GM23338 (cell line): Measurements from ENCODE around the gene PIK3C2G. TPM values are rescaled to one million over a fixed set of nuclear protein-coding genes. Genes with fewer than 3 reads are reported as not detected.

Experiments
- ATAC-seq: fragments of 200-7000 bp; cut with Tn5 transposase; 3 replicates; pipeline ENCODE4 v1.9.1; 2020
- DNase-seq: peaks from one replicate; pipeline ENCODE4 v3.0.0-alpha.2; 2015; ENCODE audit warnings: low spot score
- H2AFZ ChIP-seq: fragments of 200-600 bp; sonication (generic); 2 replicates; pipeline ENCODE4 v1.8.0; 2016; ENCODE audit warnings: antibody characterized with exemption, mild to moderate bottlenecking, moderate library complexity
- H3F3A ChIP-seq: fragments of 200-600 bp; sonication (generic); replicated peaks from 2 replicates; pipeline ENCODE4 v1.8.0; 2017; ENCODE audit warnings: antibody characterized with exemption, mixed run types, low read depth
- H3K27ac ChIP-seq: fragments of 200-600 bp; sonication (generic); 2 replicates; pipeline ENCODE4 v1.6.1; 2016; ENCODE audit warnings: low read depth
- H3K27me3 ChIP-seq: fragments of 200-600 bp; sonication (generic); 2 replicates; pipeline ENCODE4 v1.8.0; 2016; ENCODE audit warnings: mild to moderate bottlenecking, mixed run types, moderate library complexity; ENCODE audit not compliant: insufficient read depth
- H3K36me3 ChIP-seq: fragments of 200-600 bp; sonication (generic); 2 replicates; pipeline ENCODE4 v1.8.0; 2016; ENCODE audit warnings: mild to moderate bottlenecking; ENCODE audit not compliant: insufficient read depth
- H3K4me1 ChIP-seq: fragments of 200-600 bp; sonication (generic); 2 replicates; pipeline ENCODE4 v1.8.0; 2016; ENCODE audit warnings: mild to moderate bottlenecking, moderate library complexity; ENCODE audit not compliant: insufficient read depth
- H3K4me2 ChIP-seq: fragments of 200-600 bp; sonication (generic); 2 replicates; pipeline ENCODE4 v1.7.1; 2017; ENCODE audit warnings: mixed run types
- H3K4me3 ChIP-seq: fragments of 200-600 bp; sonication (generic); 2 replicates; pipeline ENCODE4 v1.6.1; 2016; ENCODE audit warnings: mixed run types
- H3K79me2 ChIP-seq: fragments of 200-600 bp; sonication (generic); replicated peaks from 2 replicates; pipeline ENCODE4 v1.8.0; 2017; ENCODE audit warnings: mild to moderate bottlenecking; ENCODE audit not compliant: insufficient read depth
- H3K9me2 ChIP-seq: fragments of 200-600 bp; sonication (generic); 2 replicates; pipeline ENCODE4 v1.8.0; 2017; ENCODE audit not compliant: insufficient read depth
- H4K20me1 ChIP-seq: fragments of 200-600 bp; sonication (generic); replicated peaks from 2 replicates; pipeline ENCODE4 v1.8.0; 2017; ENCODE audit warnings: mild to moderate bottlenecking; ENCODE audit not compliant: insufficient read depth
- H3K27ac Mint-ChIP-seq: 2 replicates; pipeline ENCODE4 v1.8.0; 2020; ENCODE audit warnings: inconsistent platforms, mild to moderate bottlenecking, moderate library complexity, mixed read lengths
- H3K27me3 Mint-ChIP-seq: 3 replicates; pipeline ENCODE4 v1.8.0; 2022; ENCODE audit warnings: low read depth, mild to moderate bottlenecking, moderate library complexity, mixed read lengths, inconsistent platforms; ENCODE audit not compliant: insufficient read depth, poor library complexity
- H3K36me3 Mint-ChIP-seq: 3 replicates; pipeline ENCODE4 v1.8.0; 2021; ENCODE audit warnings: low read depth, mild to moderate bottlenecking, inconsistent platforms, moderate library complexity, mixed read lengths
- H3K4me1 Mint-ChIP-seq: 3 replicates; pipeline ENCODE4 v1.8.0; 2020; ENCODE audit warnings: mild to moderate bottlenecking, inconsistent platforms, mixed read lengths
- H3K4me3 Mint-ChIP-seq: 3 replicates; pipeline ENCODE4 v1.8.0; 2021; ENCODE audit warnings: moderate library complexity, mild to moderate bottlenecking, inconsistent platforms, mixed read lengths
- H3K9me3 Mint-ChIP-seq: 3 replicates; pipeline ENCODE4 v1.8.0; 2020; ENCODE audit warnings: moderate library complexity, mild to moderate bottlenecking, inconsistent platforms, mixed read lengths
- CREB1 ChIP-seq: fragments of 250-450 bp; sonication (Bioruptor Pico); IDR thresholded peaks from 2 replicates; pipeline ENCODE4 v1.5.0; 2020; ENCODE audit warnings: low read depth, mild to moderate bottlenecking, moderate library complexity
- CTCF ChIP-seq, 2 experiments: fragments of 200-600 bp in 1 of 2; sonication (generic) in 1 of 2; conservative IDR thresholded peaks; 2 replicates each; pipeline versions ENCODE4 v1.5.1 to v1.6.1; 2016 to 2017; ENCODE audit warnings: antibody characterized with exemption in 2 of 2, low read depth in 2 of 2, mild to moderate bottlenecking in 2 of 2, moderate library complexity in 1 of 2
- EZH2 ChIP-seq: fragments of 200-600 bp; sonication (generic); IDR thresholded peaks from one replicate; pipeline ENCODE4 v1.8.0; 2017; ENCODE audit warnings: antibody characterized with exemption, mild to moderate bottlenecking, low read depth; ENCODE audit not compliant: unreplicated experiment
- EZH2phosphoT487 ChIP-seq: fragments of 200-600 bp; sonication (generic); IDR thresholded peaks from one replicate; pipeline ENCODE4 v1.8.1; 2018; ENCODE audit warnings: antibody characterized with exemption; ENCODE audit not compliant: unreplicated experiment
- JUNB ChIP-seq: IDR thresholded peaks from one replicate; pipeline ENCODE4 v1.6.1; 2016; ENCODE audit warnings: antibody characterized with exemption; ENCODE audit not compliant: unreplicated experiment
- NANOG ChIP-seq: IDR thresholded peaks from 2 replicates; pipeline ENCODE4 v1.6.1; 2016; ENCODE audit warnings: antibody characterized with exemption, borderline replicate concordance
- POLR2AphosphoS5 ChIP-seq: IDR thresholded peaks from 2 replicates; pipeline ENCODE4 v1.6.1; 2016; ENCODE audit warnings: antibody characterized with exemption, low read depth
- REST ChIP-seq: IDR thresholded peaks from one replicate; pipeline ENCODE4 v1.6.1; 2018; ENCODE audit warnings: antibody characterized with exemption; ENCODE audit not compliant: unreplicated experiment
- STAT1 ChIP-seq: IDR thresholded peaks from one replicate; pipeline ENCODE4 v1.6.1; 2016; ENCODE audit warnings: antibody characterized with exemption; ENCODE audit not compliant: unreplicated experiment
- ZNF114 ChIP-seq: fragments of 250-450 bp; sonication (Bioruptor Pico); IDR thresholded peaks from 2 replicates; pipeline ENCODE4 v1.5.0; 2020; ENCODE audit warnings: mild to moderate bottlenecking, moderate library complexity
- polyA plus RNA-seq: library from polyadenylated mRNA; unstranded; fragments of >200 nt; fragmentation: Nextera tagmentation; extraction: Ambion mirVana; gene quantifications from 2 replicates; pipeline ENCODE4 v1.2.1, GENCODE V29; 2016
- total RNA-seq: library from RNA; depleted of rRNA; stranded (reverse); fragments of >200 nt; shearing (Covaris generic); gene quantifications from 2 replicates; pipeline ENCODE4 v1.2.3, GENCODE V29; 2014
- TF ChIP-seq, protein P1 (sequence below): IDR thresholded peaks from 2 replicates; pipeline ENCODE4 v1.6.1; 2016; ENCODE audit warnings: antibody characterized with exemption

The PIK3C2G gene
- total and polyA plus RNA-seq, 2 experiments from 2014 or later: not detected

- TF ChIP-seq REST (no peak), EZH2 (no peak), ZNF114 (CRISPR knock-in tag) (no peak)
- TF ChIP-seq, protein P1, sequence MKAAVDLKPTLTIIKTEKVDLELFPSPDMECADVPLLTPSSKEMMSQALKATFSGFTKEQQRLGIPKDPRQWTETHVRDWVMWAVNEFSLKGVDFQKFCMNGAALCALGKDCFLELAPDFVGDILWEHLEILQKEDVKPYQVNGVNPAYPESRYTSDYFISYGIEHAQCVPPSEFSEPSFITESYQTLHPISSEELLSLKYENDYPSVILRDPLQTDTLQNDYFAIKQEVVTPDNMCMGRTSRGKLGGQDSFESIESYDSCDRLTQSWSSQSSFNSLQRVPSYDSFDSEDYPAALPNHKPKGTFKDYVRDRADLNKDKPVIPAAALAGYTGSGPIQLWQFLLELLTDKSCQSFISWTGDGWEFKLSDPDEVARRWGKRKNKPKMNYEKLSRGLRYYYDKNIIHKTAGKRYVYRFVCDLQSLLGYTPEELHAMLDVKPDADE: no peak
These were observed 211.0 kb downstream of the PIK3C2G start (continued) for GRCh38 chr12:18472304-18472703.

DNA sequence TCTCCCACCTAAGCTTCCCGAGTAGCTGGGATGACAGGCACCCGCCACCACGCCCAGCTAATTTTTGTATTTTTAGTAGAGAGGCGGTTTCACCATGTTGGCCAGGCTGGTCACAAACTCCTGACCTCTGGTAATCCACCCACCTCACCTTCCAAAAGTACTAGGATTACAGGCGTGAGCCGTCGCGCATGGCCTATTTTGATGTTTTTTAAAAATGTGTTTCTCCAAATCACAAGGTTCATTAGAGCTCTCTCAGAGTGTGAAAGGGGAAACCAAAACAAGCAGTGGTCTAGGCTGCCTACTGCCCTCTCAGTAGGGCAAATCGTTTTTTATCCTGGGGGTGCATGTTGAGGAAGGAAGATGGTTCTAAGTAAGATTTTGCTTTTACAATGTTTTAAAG lies 211.5 kb downstream of the PIK3C2G start:
- Mint-ChIP-seq H3K27me3 (no peaks in the 10 kb centered on the region), H3K27ac (no peak overlapping the region), H3K9me3 (no peaks in the 10 kb centered on the region), H3K4me1 (peaks cover 22% of the 10 kb centered on the region), H3K36me3 (no peaks in the 10 kb centered on the region), H3K4me3 (no peak overlapping the region)
- H4K20me1 ChIP-seq: no peaks in the 10 kb centered on the region
- H3K4me2 ChIP-seq: no peak overlapping the region
- no peaks in the 10 kb centered on the region for H3K27me3 ChIP-seq
- H2AFZ ChIP-seq: no peak overlapping the region
- no peaks in the 10 kb centered on the region for H3K36me3 ChIP-seq
- H3K4me1 ChIP-seq: peaks cover 6% of the 10 kb centered on the region; the same call in 1 of the 2 replicates
- H3K4me3 ChIP-seq: no peak overlapping the region
- TF ChIP-seq POLR2AphosphoS5 (no peak), STAT1 (no peak), EZH2 (no peak), CREB1 (CRISPR knock-in tag) (no peak), ZNF114 (CRISPR knock-in tag) (no peak), CTCF (conservative IDR thresholded peaks at IDR 0.05; ENCODE audit: low read depth in 2 of 2) (no peak), NANOG (no peak), EZH2phosphoT487 (no peak), REST (no peak), JUNB (no peak)
- DNase-seq (no peak), ATAC-seq (no peak)
- no peak overlapping the region for H3K27ac ChIP-seq
- H3F3A ChIP-seq: no peaks in the 10 kb centered on the region
- H3K9me2 ChIP-seq: no peaks in the 10 kb centered on the region
- no peaks in the 10 kb centered on the region for H3K79me2 ChIP-seq
